Measurements from ENCODE around the gene SCARB2. TPM values are rescaled to one million over a fixed set of nuclear protein-coding genes. Genes with fewer than 3 reads are reported as not detected.

The SCARB2 gene
- polyA plus RNA-seq, 1 donor (not counting 4 experiments of a cell fraction or from before 2014, with no cell fraction given), result 72.2 TPM

DNA sequence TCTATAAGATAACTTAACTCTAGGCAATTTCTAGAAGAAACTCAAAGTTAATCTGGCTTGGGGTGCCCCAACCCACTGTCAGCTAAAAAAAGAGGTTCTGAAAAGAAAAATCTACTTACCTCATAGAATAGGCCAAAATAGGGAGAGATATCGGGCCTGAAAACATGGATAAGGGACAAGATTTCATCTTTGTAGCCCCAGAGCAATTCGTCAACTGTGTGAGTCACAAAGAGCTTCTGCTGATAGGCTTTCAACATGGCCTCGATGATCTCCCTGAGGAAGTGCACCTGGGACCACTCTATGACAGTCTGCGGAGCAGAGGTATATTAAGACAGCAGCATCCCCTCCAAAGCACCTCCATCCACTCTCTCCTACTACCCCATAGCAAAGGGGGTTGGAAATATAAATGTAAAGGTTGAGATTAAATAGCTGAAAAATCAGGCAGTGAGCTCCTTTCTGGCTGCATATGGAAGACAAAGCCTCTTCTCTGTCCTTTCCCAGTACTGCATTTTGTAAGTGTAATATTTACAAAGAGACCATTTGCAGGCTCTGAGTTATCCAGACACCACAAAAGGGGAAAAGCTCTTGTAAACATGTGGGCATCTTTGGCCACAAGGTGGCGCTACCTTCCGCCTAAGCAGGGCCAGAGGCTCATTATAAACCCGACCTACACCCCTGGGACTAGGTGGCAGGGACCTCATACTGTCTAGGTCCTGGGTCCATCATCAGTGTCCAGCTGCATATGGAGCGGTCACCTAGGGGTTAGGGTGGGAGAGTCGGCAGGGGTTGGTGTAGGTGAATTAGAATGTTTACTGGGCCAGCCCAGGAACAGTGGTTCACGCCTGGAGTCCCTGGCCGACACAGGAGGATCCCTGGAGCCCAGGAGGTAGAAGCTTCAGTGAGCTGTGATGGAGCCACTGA is 34.0 kb downstream of the SCARB2 start:
- Histone ChIP-seq H3K9ac (ENCODE audit: control insufficient read depth, extremely low read depth, insufficient read depth, low read length) (no peak overlapping the region), H3K27ac (ENCODE audit: control insufficient read depth, insufficient read depth, low read length) (no peak overlapping the region), H3K36me3 (ENCODE audit: control insufficient read depth in 2 of 2, extremely low read depth in 1 of 2, insufficient read depth in 2 of 2, low read length in 2 of 2) (peaks cover 2 to 4% of the 10 kb centered on the region in 2 experiments), H3K4me3 (ENCODE audit: control insufficient read depth in 2 of 3, extremely low read depth in 1 of 3, insufficient read depth in 2 of 3, low read depth in 1 of 3, low read length in 3 of 3) (no peak overlapping the region), H2AFZ (ENCODE audit: control insufficient read depth, low read length) (no peak overlapping the region), H4K20me1 (ENCODE audit: control insufficient read depth, extremely low read depth, insufficient read depth, low read length) (no peaks in the 10 kb centered on the region), H3K4me2 (ENCODE audit: control insufficient read depth, extremely low read depth, insufficient read depth, low read depth, low read length) (no peak overlapping the region), H3K9me1 (ENCODE audit: control insufficient read depth, extremely low read depth, insufficient read depth, low read length) (no peaks in the 10 kb centered on the region), H3K9me3 (ENCODE audit: control insufficient read depth, low read depth, low read length) (no peaks in the 10 kb centered on the region), H3K4me1 (ENCODE audit: control insufficient read depth, extremely low read depth, insufficient read depth, low read length) (peaks cover 3% of the 10 kb centered on the region), H3K27me3 (ENCODE audit: control insufficient read depth, extremely low read depth, insufficient read depth, low read length) (no peaks in the 10 kb centered on the region), H3K79me2 (ENCODE audit: control insufficient read depth, insufficient read depth, low read length) (no peaks in the 10 kb centered on the region)
- DNase-seq (ENCODE audit: low read depth, low spot score) (peak; percentile 36), FAIRE-seq (peak; percentile 75)
- dilution Hi-C loops (cut with MboI; ENCODE audit: extremely low pct_ligation_motif_present, low sequenced_read_pairs), result loop anchor here (25.0 kb wide), 1 partner anchor 333 kb away; no protein-coding TSS in a partner anchor
- TF ChIP-seq CTCF (optimal IDR thresholded peaks at IDR 0.05 in 1 of 3, IDR thresholded peaks at IDR 0.05 in 1 of 3, conservative IDR thresholded peaks at IDR 0.05 in 1 of 3; ENCODE audit: extremely low read depth in 1 of 3, insufficient read depth in 2 of 3, low read length in 3 of 3) (peak; percentile 85 to 89 (median 87)), EZH2 (IDR thresholded peaks at IDR 0.05; ENCODE audit: low read length) (no peak)

DNA sequence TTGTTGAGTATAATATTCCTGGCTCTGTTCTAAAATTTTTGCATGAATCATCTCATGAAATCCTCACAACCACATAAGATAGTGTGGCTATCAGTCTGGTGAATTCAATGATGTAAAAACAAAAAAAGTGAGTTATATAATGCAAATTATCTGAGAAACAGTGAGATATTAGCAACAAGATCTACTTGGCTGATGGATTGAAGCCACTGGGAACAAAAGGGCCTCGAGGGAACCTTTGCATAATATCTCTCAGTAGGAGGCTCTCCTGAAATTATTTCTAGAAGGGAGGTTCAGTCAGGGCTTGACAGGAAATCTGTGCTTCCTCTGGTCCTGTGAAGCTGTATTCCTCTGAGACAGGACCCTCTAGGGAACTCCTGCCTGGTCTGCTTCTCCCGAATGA is 35.3 kb downstream of the SCARB2 start:
- Histone ChIP-seq H2AFZ (ENCODE audit: control insufficient read depth, low read length) (no peak overlapping the region), H3K4me3 (ENCODE audit: control insufficient read depth in 2 of 3, extremely low read depth in 1 of 3, insufficient read depth in 2 of 3, low read depth in 1 of 3, low read length in 3 of 3) (no peak overlapping the region), H3K9ac (ENCODE audit: control insufficient read depth, extremely low read depth, insufficient read depth, low read length) (no peak overlapping the region), H3K79me2 (ENCODE audit: control insufficient read depth, insufficient read depth, low read length) (no peaks in the 10 kb centered on the region), H4K20me1 (ENCODE audit: control insufficient read depth, extremely low read depth, insufficient read depth, low read length) (no peaks in the 10 kb centered on the region), H3K9me1 (ENCODE audit: control insufficient read depth, extremely low read depth, insufficient read depth, low read length) (no peaks in the 10 kb centered on the region), H3K4me2 (ENCODE audit: control insufficient read depth, extremely low read depth, insufficient read depth, low read depth, low read length) (no peak overlapping the region), H3K27me3 (ENCODE audit: control insufficient read depth, extremely low read depth, insufficient read depth, low read length) (no peaks in the 10 kb centered on the region), H3K36me3 (ENCODE audit: control insufficient read depth in 2 of 2, extremely low read depth in 1 of 2, insufficient read depth in 2 of 2, low read length in 2 of 2) (peaks cover 2 to 8% of the 10 kb centered on the region in 2 experiments), H3K4me1 (ENCODE audit: control insufficient read depth, extremely low read depth, insufficient read depth, low read length) (peaks cover 3% of the 10 kb centered on the region), H3K9me3 (ENCODE audit: control insufficient read depth, low read depth, low read length) (no peaks in the 10 kb centered on the region), H3K27ac (ENCODE audit: control insufficient read depth, insufficient read depth, low read length) (no peak overlapping the region)
- dilution Hi-C loops (cut with MboI; ENCODE audit: extremely low pct_ligation_motif_present, low sequenced_read_pairs), result loop anchor here (25.0 kb wide), 1 partner anchor 334 kb away; no protein-coding TSS in a partner anchor
- no peak for DNase-seq (ENCODE audit: low read depth, low spot score)
- TF ChIP-seq EZH2 (IDR thresholded peaks at IDR 0.05; ENCODE audit: low read length), result no peak
- TF ChIP-seq CTCF (optimal IDR thresholded peaks at IDR 0.05 in 1 of 3, IDR thresholded peaks at IDR 0.05 in 1 of 3, conservative IDR thresholded peaks at IDR 0.05 in 1 of 3; ENCODE audit: extremely low read depth in 1 of 3, insufficient read depth in 2 of 3, low read length in 3 of 3), result no peak
- no peak for FAIRE-seq

All from keratinocyte (primary cell).